ENCODE results near the gene DNAH8.

The DNAH8 gene

DNA sequence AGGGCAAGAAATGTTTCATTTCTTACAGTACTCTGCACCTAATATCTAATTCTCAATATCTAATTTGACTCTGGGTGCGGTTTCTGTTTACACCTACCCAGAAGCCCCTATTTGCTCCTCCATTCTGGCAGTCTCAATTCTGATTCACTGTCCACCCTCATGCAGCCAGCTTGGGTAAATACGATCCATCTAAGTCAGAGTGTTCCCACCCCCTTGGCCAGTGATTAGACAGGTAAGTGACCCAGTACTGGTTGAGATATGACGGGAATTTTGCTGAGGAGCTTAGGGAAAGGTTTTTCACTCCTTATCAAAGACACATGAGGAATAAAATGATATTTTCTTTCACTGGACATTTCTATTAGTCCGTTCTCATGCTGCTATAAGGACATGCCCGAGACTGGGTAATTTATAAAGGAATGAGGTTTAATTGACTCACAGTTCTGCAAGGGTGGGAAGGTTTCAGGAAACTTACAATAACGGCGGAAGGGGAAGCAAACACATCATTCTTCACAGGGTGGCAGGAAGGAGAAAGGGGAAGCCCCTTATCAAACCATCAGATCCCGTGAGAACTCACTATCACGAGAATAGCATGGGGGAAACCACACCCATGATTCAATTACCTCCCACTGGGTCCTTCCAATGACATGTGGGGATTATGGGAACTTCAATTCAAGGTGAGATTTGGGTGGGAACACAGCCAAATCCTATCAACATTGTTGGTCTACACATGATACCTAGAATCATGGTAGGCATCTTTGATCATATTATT, 41.5 kb upstream of the DNAH8 start:
- peaks cover 14% of the 10 kb centered on the region for H3K4me1 ChIP-seq (ENCODE audit: control insufficient read depth, low read length)
- H3K27me3 ChIP-seq (ENCODE audit: control insufficient read depth, low read length): no peaks in the 10 kb centered on the region
- H3K4me3 ChIP-seq (ENCODE audit: low read length): no peak overlapping the region
- H3K27ac ChIP-seq (ENCODE audit: low read depth, low read length): no peak overlapping the region
- peaks cover 10% of the 10 kb centered on the region for H3F3A ChIP-seq (ENCODE audit: control insufficient read depth, insufficient read depth)
- H4K20me1 ChIP-seq (ENCODE audit: control insufficient read depth, insufficient read depth, low read depth, low read length): no peaks in the 10 kb centered on the region
- no peaks in the 10 kb centered on the region for H3K9me3 ChIP-seq (ENCODE audit: control insufficient read depth, insufficient read depth, low read length)
- TF ChIP-seq EZH2phosphoT487 (IDR thresholded peaks at IDR 0.05; ENCODE audit: borderline replicate concordance, low read length) (no peak), CTCF (IDR thresholded peaks at IDR 0.05; ENCODE audit: low read depth, low read length, poor library complexity, severe bottlenecking) (no peak)
- H3K9me2 ChIP-seq (replicated peaks; ENCODE audit: control insufficient read depth, low read length): no peaks in the 10 kb centered on the region
- H3K79me2 ChIP-seq (ENCODE audit: control insufficient read depth, low read length): no peaks in the 10 kb centered on the region
- peak overlapping the region; percentile 12 for H3K4me2 ChIP-seq (ENCODE audit: low read length)
- peaks cover 42% of the 10 kb centered on the region for H3K36me3 ChIP-seq (ENCODE audit: control insufficient read depth, low read length)

- Histone ChIP-seq H3K4me2 (ENCODE audit: low read length) (no peak overlapping the region), H4K20me1 (ENCODE audit: control insufficient read depth, insufficient read depth, low read depth, low read length) (no peaks in the 10 kb centered on the region), H3K4me1 (ENCODE audit: control insufficient read depth, low read length) (peaks cover 14% of the 10 kb centered on the region), H3K79me2 (ENCODE audit: control insufficient read depth, low read length) (no peaks in the 10 kb centered on the region), H3K9me3 (ENCODE audit: control insufficient read depth, insufficient read depth, low read length) (no peaks in the 10 kb centered on the region), H3K27me3 (ENCODE audit: control insufficient read depth, low read length) (no peaks in the 10 kb centered on the region), H3K27ac (ENCODE audit: low read depth, low read length) (no peak overlapping the region), H3F3A (ENCODE audit: control insufficient read depth, insufficient read depth) (peaks cover 12% of the 10 kb centered on the region), H3K36me3 (ENCODE audit: control insufficient read depth, low read length) (peaks cover 60% of the 10 kb centered on the region), H3K4me3 (ENCODE audit: low read length) (no peak overlapping the region), H3K9me2 (replicated peaks; ENCODE audit: control insufficient read depth, low read length) (no peaks in the 10 kb centered on the region)
- TF ChIP-seq CTCF (IDR thresholded peaks at IDR 0.05; ENCODE audit: low read depth, low read length, poor library complexity, severe bottlenecking): no peak
- no peak for TF ChIP-seq EZH2phosphoT487 (IDR thresholded peaks at IDR 0.05; ENCODE audit: borderline replicate concordance, low read length)
Observed at GRCh38 chr6:38676236-38676973, 38.7 kb upstream of the DNAH8 start.

- peaks cover 67% of the 10 kb centered on the region for H3K36me3 ChIP-seq (ENCODE audit: control insufficient read depth, low read length)
- TF ChIP-seq CTCF (IDR thresholded peaks at IDR 0.05; ENCODE audit: low read depth, low read length, poor library complexity, severe bottlenecking): no peak
- TF ChIP-seq EZH2phosphoT487 (IDR thresholded peaks at IDR 0.05; ENCODE audit: borderline replicate concordance, low read length): no peak
- H3K4me1 ChIP-seq (ENCODE audit: control insufficient read depth, low read length): peaks cover 14% of the 10 kb centered on the region
- H4K20me1 ChIP-seq (ENCODE audit: control insufficient read depth, insufficient read depth, low read depth, low read length): no peaks in the 10 kb centered on the region
- no peaks in the 10 kb centered on the region for H3K9me3 ChIP-seq (ENCODE audit: control insufficient read depth, insufficient read depth, low read length)
- H3K79me2 ChIP-seq (ENCODE audit: control insufficient read depth, low read length): no peaks in the 10 kb centered on the region
- H3K4me3 ChIP-seq (ENCODE audit: low read length): no peak overlapping the region
- H3F3A ChIP-seq (ENCODE audit: control insufficient read depth, insufficient read depth): peaks cover 13% of the 10 kb centered on the region
- H3K4me2 ChIP-seq (ENCODE audit: low read length): no peak overlapping the region
- H3K27me3 ChIP-seq (ENCODE audit: control insufficient read depth, low read length): no peaks in the 10 kb centered on the region
- no peak overlapping the region for H3K27ac ChIP-seq (ENCODE audit: low read depth, low read length)
- H3K9me2 ChIP-seq (replicated peaks; ENCODE audit: control insufficient read depth, low read length): no peaks in the 10 kb centered on the region
Observed at GRCh38 chr6:38676974-38677544, 38.1 kb upstream of the DNAH8 start.
